Chondrocyte (in vitro differentiated cells): Measurements from ENCODE around the gene CNNM2. TPM values are rescaled to one million over a fixed set of nuclear protein-coding genes. Genes with fewer than 3 reads are reported as not detected.

ENCODE experiments used
- DNase-seq: peaks from one replicate; pipeline ENCODE4 v3.0.0; 2021; ENCODE audit warnings: mixed read lengths, low spot score
- H3K27ac Mint-ChIP-seq: one replicate; pipeline ENCODE4 v1.8.0; 2021; ENCODE audit warnings: mild to moderate bottlenecking, moderate library complexity, mixed read lengths; ENCODE audit not compliant: unreplicated experiment
- H3K27me3 Mint-ChIP-seq: 2 replicates; pipeline ENCODE4 v1.8.0; 2021; ENCODE audit warnings: low read depth, mixed read lengths
- H3K36me3 Mint-ChIP-seq: 2 replicates; pipeline ENCODE4 v1.8.0; 2021; ENCODE audit warnings: low read depth, mixed read lengths
- H3K4me1 Mint-ChIP-seq: 2 replicates; pipeline ENCODE4 v1.8.0; 2021; ENCODE audit warnings: low read depth, mild to moderate bottlenecking, mixed read lengths
- H3K4me3 Mint-ChIP-seq: one replicate; pipeline ENCODE4 v1.8.0; 2021; ENCODE audit warnings: mild to moderate bottlenecking, moderate library complexity, mixed read lengths; ENCODE audit not compliant: unreplicated experiment
- H3K9me3 Mint-ChIP-seq: 2 replicates; pipeline ENCODE4 v1.8.0; 2021; ENCODE audit warnings: low read depth, mixed read lengths
- total RNA-seq: library from RNA; stranded (reverse); gene quantifications from 3 replicates; pipeline ENCODE4 v1.2.1, GENCODE V29; 2021
- TF ChIP-seq, protein P1 (sequence below): fragments of 200-600 bp; sonication (generic); IDR thresholded peaks from 2 replicates; pipeline ENCODE4 v1.5.0; 2021; ENCODE audit warnings: antibody characterized with exemption, mild to moderate bottlenecking, moderate library complexity

CNNM2 gene
- total RNA-seq, 1 donor from 2014 or later, result 36.8 TPM

- H3K9me3 Mint-ChIP-seq, result no peaks in the 10 kb centered on the region
- no peaks in the 10 kb centered on the region for H3K27me3 Mint-ChIP-seq
- peaks cover 2% of the 10 kb centered on the region for H3K36me3 Mint-ChIP-seq
- TF ChIP-seq, protein P1, sequence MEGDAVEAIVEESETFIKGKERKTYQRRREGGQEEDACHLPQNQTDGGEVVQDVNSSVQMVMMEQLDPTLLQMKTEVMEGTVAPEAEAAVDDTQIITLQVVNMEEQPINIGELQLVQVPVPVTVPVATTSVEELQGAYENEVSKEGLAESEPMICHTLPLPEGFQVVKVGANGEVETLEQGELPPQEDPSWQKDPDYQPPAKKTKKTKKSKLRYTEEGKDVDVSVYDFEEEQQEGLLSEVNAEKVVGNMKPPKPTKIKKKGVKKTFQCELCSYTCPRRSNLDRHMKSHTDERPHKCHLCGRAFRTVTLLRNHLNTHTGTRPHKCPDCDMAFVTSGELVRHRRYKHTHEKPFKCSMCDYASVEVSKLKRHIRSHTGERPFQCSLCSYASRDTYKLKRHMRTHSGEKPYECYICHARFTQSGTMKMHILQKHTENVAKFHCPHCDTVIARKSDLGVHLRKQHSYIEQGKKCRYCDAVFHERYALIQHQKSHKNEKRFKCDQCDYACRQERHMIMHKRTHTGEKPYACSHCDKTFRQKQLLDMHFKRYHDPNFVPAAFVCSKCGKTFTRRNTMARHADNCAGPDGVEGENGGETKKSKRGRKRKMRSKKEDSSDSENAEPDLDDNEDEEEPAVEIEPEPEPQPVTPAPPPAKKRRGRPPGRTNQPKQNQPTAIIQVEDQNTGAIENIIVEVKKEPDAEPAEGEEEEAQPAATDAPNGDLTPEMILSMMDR, result no peak
- H3K4me3 Mint-ChIP-seq, result no peak overlapping the region
- H3K4me1 Mint-ChIP-seq, result peaks cover 43% of the 10 kb centered on the region
- no peak overlapping the region for H3K27ac Mint-ChIP-seq
- DNase-seq, result no peak
Observed at GRCh38 chr10:103109821-103110220, 191.7 kb downstream of the CNNM2 start.

DNA sequence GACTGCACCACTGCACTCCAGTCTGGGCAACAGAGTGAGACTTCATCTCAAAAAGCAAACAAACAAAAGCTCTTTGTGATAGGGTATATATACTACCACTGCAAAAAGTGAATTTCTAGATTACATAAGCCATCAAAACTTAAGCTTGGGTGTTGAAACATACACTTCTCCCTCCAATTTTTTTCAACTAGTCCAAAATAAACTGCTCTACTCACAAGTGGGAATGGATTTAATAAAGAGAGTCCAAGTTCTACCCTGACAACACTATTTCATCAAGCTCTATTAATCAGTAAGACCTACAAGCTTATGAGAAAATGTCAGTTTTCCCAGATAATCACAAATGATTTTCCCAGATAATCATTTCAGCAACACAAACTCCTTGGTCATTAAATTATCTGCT, 192.3 kb downstream of the CNNM2 start:
- TF ChIP-seq, protein P1, result no peak
- H3K4me1 Mint-ChIP-seq, result peaks cover 43% of the 10 kb centered on the region
- H3K36me3 Mint-ChIP-seq, result peaks cover 2% of the 10 kb centered on the region

GRCh38 chr10:103111031-103111917, 193.2 kb downstream of the CNNM2 start:
- H3K4me1 Mint-ChIP-seq, result peaks cover 43% of the 10 kb centered on the region
- peak overlapping the region; percentile 3 for H3K4me3 Mint-ChIP-seq
- TF ChIP-seq, protein P1, result peak; percentile 28
- peak overlapping the region; percentile 84 for H3K27ac Mint-ChIP-seq
- H3K36me3 Mint-ChIP-seq, result peaks cover under 1% of the 10 kb centered on the region
- H3K9me3 Mint-ChIP-seq, result no peaks in the 10 kb centered on the region
- no peaks in the 10 kb centered on the region for H3K27me3 Mint-ChIP-seq
- DNase-seq, result no peak

More for the DNA sequence above, 192.3 kb downstream of the CNNM2 start:
- Mint-ChIP-seq H3K27me3 (no peaks in the 10 kb centered on the region), H3K4me3 (no peak overlapping the region), H3K27ac (no peak overlapping the region), H3K9me3 (no peaks in the 10 kb centered on the region)
- no peak for DNase-seq

GRCh38 chr10:103111918-103112877, 194.1 kb downstream of the CNNM2 start:
- H3K27me3 Mint-ChIP-seq, result no peaks in the 10 kb centered on the region

More at GRCh38 chr10:103111918-103112877, 194.1 kb downstream of the CNNM2 start:
- Mint-ChIP-seq H3K9me3 (no peaks in the 10 kb centered on the region), H3K36me3 (no peaks in the 10 kb centered on the region), H3K4me3 (no peak overlapping the region), H3K27ac (peak overlapping the region; percentile 84), H3K4me1 (peaks cover 40% of the 10 kb centered on the region)
- TF ChIP-seq, protein P1, result no peak
- no peak for DNase-seq
